ENCODE measurements around the gene CNGA3.
A peak's percentile ranks its signal among the peaks of the same experiment; 100 is the strongest.
"Not testable (repeated sequence)": the region's sequence is repeated elsewhere in the genome, so short reads cannot be mapped to it uniquely, and the experiment has no call there.

Gene CNGA3

GRCh38 chr2:98422449-98422848 is 76.2 kb downstream of the CNGA3 start:
- no peak overlapping the region for H3K27ac ChIP-seq (ENCODE audit: low read depth, low read length)
- H3K36me3 ChIP-seq (ENCODE audit: control insufficient read depth, insufficient read depth, low read length), result no peaks in the 10 kb centered on the region
- H3K9ac ChIP-seq (ENCODE audit: low read length), result no peak overlapping the region
- H3K9me3 ChIP-seq (ENCODE audit: control insufficient read depth, insufficient read depth, low read depth, low read length), result peaks cover 13% of the 10 kb centered on the region
- H3K27me3 ChIP-seq (ENCODE audit: control insufficient read depth, insufficient read depth, low read length), result no peaks in the 10 kb centered on the region
- H3K4me1 ChIP-seq (ENCODE audit: control insufficient read depth, insufficient read depth, low read length), result no peaks in the 10 kb centered on the region
- no peak overlapping the region for H3K4me3 ChIP-seq (ENCODE audit: low read depth, low read length)

- H3K27ac ChIP-seq (ENCODE audit: low read depth, low read length), result no peak overlapping the region
- H3K27me3 ChIP-seq (ENCODE audit: control insufficient read depth, insufficient read depth, low read length), result no peaks in the 10 kb centered on the region
- no peaks in the 10 kb centered on the region for H3K4me1 ChIP-seq (ENCODE audit: control insufficient read depth, insufficient read depth, low read length)
- H3K4me3 ChIP-seq (ENCODE audit: low read depth, low read length), result no peak overlapping the region
- no peak overlapping the region for H3K9ac ChIP-seq (ENCODE audit: low read length)
- H3K36me3 ChIP-seq (ENCODE audit: control insufficient read depth, insufficient read depth, low read length), result no peaks in the 10 kb centered on the region
- peaks cover 28% of the 10 kb centered on the region for H3K9me3 ChIP-seq (ENCODE audit: control insufficient read depth, insufficient read depth, low read depth, low read length)
These were observed 80.5 kb downstream of the CNGA3 start for GRCh38 chr2:98426771-98427170.

GRCh38 chr2:98432145-98432544 is 85.9 kb downstream of the CNGA3 start:
- peaks cover 41% of the 10 kb centered on the region for H3K9me3 ChIP-seq (ENCODE audit: control insufficient read depth, insufficient read depth, low read depth, low read length)
- H3K9ac ChIP-seq (ENCODE audit: low read length), result no peak overlapping the region
- no peaks in the 10 kb centered on the region for H3K27me3 ChIP-seq (ENCODE audit: control insufficient read depth, insufficient read depth, low read length)
- no peaks in the 10 kb centered on the region for H3K4me1 ChIP-seq (ENCODE audit: control insufficient read depth, insufficient read depth, low read length)
- H3K27ac ChIP-seq (ENCODE audit: low read depth, low read length), result no peak overlapping the region
- H3K36me3 ChIP-seq (ENCODE audit: control insufficient read depth, insufficient read depth, low read length), result no peaks in the 10 kb centered on the region
- H3K4me3 ChIP-seq (ENCODE audit: low read depth, low read length), result no peak overlapping the region

- Histone ChIP-seq H3K36me3 (ENCODE audit: control insufficient read depth, insufficient read depth, low read length) (no peaks in the 10 kb centered on the region), H3K27ac (ENCODE audit: low read depth, low read length) (no peak overlapping the region), H3K9me3 (ENCODE audit: control insufficient read depth, insufficient read depth, low read depth, low read length) (peaks cover 41% of the 10 kb centered on the region), H3K4me1 (ENCODE audit: control insufficient read depth, insufficient read depth, low read length) (no peaks in the 10 kb centered on the region), H3K4me3 (ENCODE audit: low read depth, low read length) (no peak overlapping the region), H3K9ac (ENCODE audit: low read length) (no peak overlapping the region), H3K27me3 (ENCODE audit: control insufficient read depth, insufficient read depth, low read length) (no peaks in the 10 kb centered on the region)
These were observed 87.2 kb downstream of the CNGA3 start for GRCh38 chr2:98433363-98433964.

- Histone ChIP-seq H3K4me3 (ENCODE audit: low read depth, low read length) (no peak overlapping the region), H3K27ac (ENCODE audit: low read depth, low read length) (no peak overlapping the region), H3K36me3 (ENCODE audit: control insufficient read depth, insufficient read depth, low read length) (no peaks in the 10 kb centered on the region), H3K9ac (ENCODE audit: low read length) (no peak overlapping the region), H3K4me1 (ENCODE audit: control insufficient read depth, insufficient read depth, low read length) (no peaks in the 10 kb centered on the region), H3K9me3 (ENCODE audit: control insufficient read depth, insufficient read depth, low read depth, low read length) (peaks cover 41% of the 10 kb centered on the region), H3K27me3 (ENCODE audit: control insufficient read depth, insufficient read depth, low read length) (no peaks in the 10 kb centered on the region)
These were observed 88.2 kb downstream of the CNGA3 start for GRCh38 chr2:98434492-98434891.

GRCh38 chr2:98435670-98436069 is 89.4 kb downstream of the CNGA3 start:
- H3K36me3 ChIP-seq (ENCODE audit: control insufficient read depth, insufficient read depth, low read length); H3K9ac ChIP-seq (ENCODE audit: low read length); H3K27ac ChIP-seq (ENCODE audit: low read depth, low read length); H3K4me1 ChIP-seq (ENCODE audit: control insufficient read depth, insufficient read depth, low read length); H3K27me3 ChIP-seq (ENCODE audit: control insufficient read depth, insufficient read depth, low read length); H3K4me3 ChIP-seq (ENCODE audit: low read depth, low read length): not testable (repeated sequence)
- peaks cover 39% of the 10 kb centered on the region for H3K9me3 ChIP-seq (ENCODE audit: control insufficient read depth, insufficient read depth, low read depth, low read length)

GRCh38 chr2:98436734-98437133 is 90.5 kb downstream of the CNGA3 start:
- Histone ChIP-seq H3K27ac (ENCODE audit: low read depth, low read length) (no peak overlapping the region), H3K27me3 (ENCODE audit: control insufficient read depth, insufficient read depth, low read length) (no peaks in the 10 kb centered on the region), H3K36me3 (ENCODE audit: control insufficient read depth, insufficient read depth, low read length) (no peaks in the 10 kb centered on the region), H3K9me3 (ENCODE audit: control insufficient read depth, insufficient read depth, low read depth, low read length) (peaks cover 30% of the 10 kb centered on the region), H3K4me3 (ENCODE audit: low read depth, low read length) (no peak overlapping the region), H3K4me1 (ENCODE audit: control insufficient read depth, insufficient read depth, low read length) (no peaks in the 10 kb centered on the region), H3K9ac (ENCODE audit: low read length) (no peak overlapping the region)

GRCh38 chr2:98438190-98439133 is 92.2 kb downstream of the CNGA3 start:
- Histone ChIP-seq H3K27ac (ENCODE audit: low read depth, low read length) (no peak overlapping the region), H3K9ac (ENCODE audit: low read length) (no peak overlapping the region), H3K36me3 (ENCODE audit: control insufficient read depth, insufficient read depth, low read length) (no peaks in the 10 kb centered on the region), H3K27me3 (ENCODE audit: control insufficient read depth, insufficient read depth, low read length) (no peaks in the 10 kb centered on the region), H3K4me1 (ENCODE audit: control insufficient read depth, insufficient read depth, low read length) (peaks cover 8% of the 10 kb centered on the region; the same call in 1 of the 2 replicates), H3K9me3 (ENCODE audit: control insufficient read depth, insufficient read depth, low read depth, low read length) (peaks cover 20% of the 10 kb centered on the region), H3K4me3 (ENCODE audit: low read depth, low read length) (no peak overlapping the region)

- peaks cover 26% of the 10 kb centered on the region for H3K4me1 ChIP-seq (ENCODE audit: control insufficient read depth, insufficient read depth, low read length)
- H3K27me3 ChIP-seq (ENCODE audit: control insufficient read depth, insufficient read depth, low read length), result no peaks in the 10 kb centered on the region
- no peak overlapping the region; the same call in 1 of the 2 replicates for H3K27ac ChIP-seq (ENCODE audit: low read depth, low read length)
- H3K4me3 ChIP-seq (ENCODE audit: low read depth, low read length), result no peak overlapping the region
- no peaks in the 10 kb centered on the region for H3K36me3 ChIP-seq (ENCODE audit: control insufficient read depth, insufficient read depth, low read length)
- H3K9ac ChIP-seq (ENCODE audit: low read length), result no peak overlapping the region
- H3K9me3 ChIP-seq (ENCODE audit: control insufficient read depth, insufficient read depth, low read depth, low read length), result peaks cover 3% of the 10 kb centered on the region; the same call in 1 of the 2 replicates
These were observed 95.6 kb downstream of the CNGA3 start for GRCh38 chr2:98441706-98442450.

- Histone ChIP-seq H3K36me3 (ENCODE audit: control insufficient read depth, insufficient read depth, low read length) (no peaks in the 10 kb centered on the region), H3K27me3 (ENCODE audit: control insufficient read depth, insufficient read depth, low read length) (no peaks in the 10 kb centered on the region), H3K4me1 (ENCODE audit: control insufficient read depth, insufficient read depth, low read length) (peaks cover 30% of the 10 kb centered on the region), H3K9me3 (ENCODE audit: control insufficient read depth, insufficient read depth, low read depth, low read length) (0 out of 2 replicates have a peak, but pooled peaks cover 3% of the 10 kb centered on the region), H3K4me3 (ENCODE audit: low read depth, low read length) (peak overlapping the region; percentile 19; the same call in 1 of the 2 replicates), H3K27ac (ENCODE audit: low read depth, low read length) (no peak overlapping the region; the same call in 1 of the 2 replicates), H3K9ac (ENCODE audit: low read length) (no peak overlapping the region)
These were observed 96.2 kb downstream of the CNGA3 start for GRCh38 chr2:98442488-98442887.

Measured in HUES6 (cell line).